Measurements from ENCODE around the gene SLC7A9.
"Not testable (repeated sequence)": the region's sequence is repeated elsewhere in the genome, so short reads cannot be mapped to it uniquely, and the experiment has no call there.

The SLC7A9 gene

DNA sequence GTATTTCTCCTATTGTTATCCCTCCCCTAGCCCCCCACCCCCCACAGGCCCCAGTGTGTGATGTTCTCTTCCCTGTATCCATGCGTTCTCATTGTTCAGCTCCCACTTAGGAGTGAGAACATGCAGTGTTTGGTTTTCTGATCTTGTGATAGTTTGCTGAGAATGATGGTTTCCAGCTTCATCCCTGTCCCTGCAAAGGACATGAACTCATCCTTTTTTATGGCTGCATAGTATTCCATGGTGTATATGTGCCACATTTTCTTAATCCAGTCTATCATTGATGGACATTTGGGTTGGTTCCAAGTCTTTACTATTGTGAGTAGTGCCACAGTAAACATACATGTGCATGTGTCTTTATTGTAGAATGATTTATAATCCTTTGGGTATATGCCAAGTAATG is 87.5 kb downstream of the SLC7A9 start:
- H3K4me3 ChIP-seq (ENCODE audit: low read length); H3K9me3 ChIP-seq (ENCODE audit: insufficient read depth, low read depth, low read length); H3K36me3 ChIP-seq (ENCODE audit: insufficient read depth, low read length); H3K27me3 ChIP-seq (ENCODE audit: insufficient read depth, low read length); H3K9ac ChIP-seq (ENCODE audit: low read depth, low read length); H3K4me1 ChIP-seq (ENCODE audit: insufficient read depth, low read length); H3K27ac ChIP-seq (ENCODE audit: low read depth, low read length): not testable (repeated sequence)
- WGBS: 100% methylated on average over 1 of the region's 1 CpG

DNA sequence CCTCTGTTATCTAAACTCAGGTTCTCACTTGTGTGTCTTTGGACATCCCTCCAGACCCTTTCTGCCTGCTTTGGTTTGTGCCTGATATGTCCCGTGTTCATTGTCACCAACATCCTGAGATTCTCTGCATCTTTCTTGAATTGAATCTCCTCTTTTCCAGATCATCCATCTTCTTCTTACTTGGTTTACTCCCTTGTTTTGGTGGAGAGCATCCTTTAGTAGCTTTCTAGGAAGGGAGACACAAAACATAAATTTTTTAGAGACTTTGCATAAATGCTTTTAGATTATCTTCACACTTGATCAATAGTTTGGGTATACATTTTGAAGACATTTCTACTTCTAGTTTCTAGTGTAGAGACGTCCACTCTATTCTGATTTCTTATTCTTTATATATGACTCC is 88.3 kb downstream of the SLC7A9 start:
- 91% methylated on average over 1 of the region's 2 CpGs for WGBS
- no peak overlapping the region for H3K9ac ChIP-seq (ENCODE audit: low read depth, low read length)
- H3K27me3 ChIP-seq (ENCODE audit: insufficient read depth, low read length): no peaks in the 10 kb centered on the region
- H3K4me1 ChIP-seq (ENCODE audit: insufficient read depth, low read length): peaks cover 6% of the 10 kb centered on the region; the same call in 1 of the 2 replicates
- no peaks in the 10 kb centered on the region for H3K36me3 ChIP-seq (ENCODE audit: insufficient read depth, low read length)
- no peak overlapping the region for H3K4me3 ChIP-seq (ENCODE audit: low read length)
- H3K27ac ChIP-seq (ENCODE audit: low read depth, low read length): no peak overlapping the region
- H3K9me3 ChIP-seq (ENCODE audit: insufficient read depth, low read depth, low read length): peaks cover 4% of the 10 kb centered on the region; the same call in 1 of the 2 replicates

Measured in HUES64 (cell line).